CD4-positive, alpha-beta T cell treated with Interleukin-15 for 1 hour (primary cell): ENCODE data around the gene DKKL1.

Experiments used
- DNase-seq: peaks from one replicate; pipeline ENCODE4 v3.0.0-alpha.2; 2020

The DKKL1 gene

DNA sequence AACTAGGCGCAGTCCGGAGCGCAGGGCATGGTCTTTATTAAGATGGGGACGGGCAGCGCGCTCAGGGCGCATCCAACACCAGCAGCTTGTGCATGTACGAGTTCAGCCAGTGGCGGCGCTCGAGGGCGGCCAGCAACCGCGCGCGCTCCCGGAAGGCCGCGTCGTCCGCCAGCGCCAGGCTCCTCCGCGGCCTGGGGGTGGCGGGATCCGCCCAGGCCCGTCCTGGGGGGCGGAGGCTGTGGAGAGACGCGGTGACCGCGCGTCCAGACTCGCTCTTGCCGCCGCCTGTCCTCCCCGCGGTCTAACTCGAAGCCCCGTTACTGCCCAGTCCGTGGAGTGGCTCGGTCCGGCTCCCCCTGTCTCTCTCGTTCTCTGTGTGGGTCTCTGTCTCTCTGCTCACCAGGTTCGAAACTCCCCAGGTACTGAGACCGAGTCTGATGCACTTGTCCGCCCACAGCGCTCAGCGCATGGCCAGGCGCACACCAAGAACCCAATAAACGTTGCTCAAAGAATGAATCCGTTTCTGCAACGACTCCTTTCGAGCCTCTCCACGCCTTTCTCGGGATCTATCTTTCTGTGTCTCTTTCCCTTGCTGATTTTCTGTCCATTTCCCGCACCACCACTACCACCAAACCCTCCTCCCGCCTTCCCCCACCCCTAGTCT is 58.9 kb downstream of the DKKL1 start:
- peak; percentile 43 for DNase-seq

DNA sequence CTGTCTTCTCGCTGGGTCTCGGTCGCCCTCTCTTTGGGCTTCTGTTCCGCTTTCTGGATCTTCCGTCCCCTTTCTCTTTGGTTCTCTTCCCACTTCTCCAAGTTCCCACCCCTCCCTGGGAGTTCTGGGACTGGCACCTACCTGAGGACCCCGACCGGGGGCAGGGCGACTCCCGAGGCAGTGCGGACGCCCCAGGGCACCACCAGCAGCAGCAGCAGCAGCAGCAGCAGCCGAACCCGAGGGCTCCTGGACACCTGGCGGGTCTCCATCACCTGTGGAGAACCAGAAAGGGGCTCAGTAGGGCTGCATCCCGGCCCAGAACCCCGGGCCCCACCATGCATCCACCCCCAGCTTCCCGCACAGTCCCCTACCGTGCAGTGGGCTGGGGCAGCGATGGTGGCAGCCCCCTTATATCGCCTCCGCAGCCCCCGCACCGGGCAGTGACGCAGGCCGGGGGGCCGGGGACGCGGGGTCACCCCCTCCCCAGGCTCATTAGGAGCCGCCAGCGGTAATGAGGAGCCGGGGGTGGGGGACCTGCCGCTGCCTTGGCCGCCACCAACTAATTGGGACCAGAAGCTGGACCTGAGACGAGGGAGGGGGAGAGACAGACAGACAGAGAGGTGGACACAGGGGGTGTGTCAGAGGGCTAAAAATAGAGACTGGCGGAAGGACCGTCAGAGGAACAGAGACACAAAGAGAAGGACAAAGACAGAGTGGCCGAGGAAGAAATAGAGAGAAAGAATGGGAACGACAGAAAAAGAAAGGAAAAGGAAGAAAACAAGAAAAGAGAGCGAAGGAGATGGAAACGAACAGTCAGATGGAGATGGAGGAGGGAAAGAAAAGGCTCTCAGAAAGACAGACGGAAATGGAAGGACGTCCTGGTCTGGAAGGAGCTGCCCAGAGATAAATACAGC is 59.7 kb downstream of the DKKL1 start, which contains the start of gene PTH2:
Gene PTH2 (minus strand): TSS at position 371 of the 914 bp plus-strand sequence. CDS start 102 bp downstream, at position 269.
- DNase-seq: no peak

DNA sequence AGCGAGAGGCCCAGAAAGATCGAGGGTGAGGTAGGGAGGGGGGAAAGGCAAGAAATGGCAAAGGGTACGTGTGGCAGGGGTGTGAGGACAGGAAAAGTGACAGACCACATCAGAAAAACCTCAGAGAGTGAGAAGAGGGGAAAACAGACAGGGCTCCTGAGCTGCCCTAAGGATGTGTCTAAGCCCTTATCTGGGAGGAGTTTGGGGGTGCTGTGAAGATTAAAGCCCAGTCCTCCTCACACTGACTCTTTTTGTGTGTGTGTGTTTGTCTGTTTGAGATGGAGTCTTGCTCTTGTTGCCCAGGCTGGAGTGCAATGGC is 60.3 kb downstream of the DKKL1 start:
- no peak for DNase-seq
